HepG2 (cell line): ENCODE measurements around the gene PAQR5. TPM values are rescaled to one million over a fixed set of nuclear protein-coding genes. Genes with fewer than 3 reads are reported as not detected.

Experiments
- EZH2 ChIP-seq: conservative IDR thresholded peaks from 2 replicates; pipeline ENCODE4 v1.6.1; 2012; ENCODE audit warnings: mild to moderate bottlenecking, low read depth, low read length, moderate library complexity
- HNF4A ChIP-seq: sonication (generic); formaldehyde crosslinking; IDR thresholded peaks from 2 replicates; pipeline ENCODE4 v1.4.0; 2020; ENCODE audit warnings: missing genetic modification reagents
- KDM6A ChIP-seq: IDR thresholded peaks from 2 replicates; pipeline ENCODE4 v1.6.1; 2016; ENCODE audit warnings: low read depth
- MXI1 ChIP-seq: IDR thresholded peaks from 3 replicates; pipeline ENCODE4 v1.6.1; 2012; ENCODE audit warnings: low read depth, low read length, inconsistent platforms, borderline replicate concordance
- PHB2 ChIP-seq: fragments of 450-650 bp; IDR thresholded peaks from 2 replicates; pipeline ENCODE4 v1.6.1; 2018; ENCODE audit not compliant: partially characterized antibody
- RFX1 ChIP-seq: fragments of 450-650 bp; IDR thresholded peaks from 2 replicates; pipeline ENCODE4 v1.6.1; 2017
- SSRP1 ChIP-seq: IDR thresholded peaks from 2 replicates; pipeline ENCODE4 v1.6.1; 2016; ENCODE audit warnings: control low read depth
- TEAD3 ChIP-seq: optimal IDR thresholded peaks from 2 replicates; pipeline ENCODE3; 2016; ENCODE audit warnings: borderline replicate concordance
- ZNF124 ChIP-seq: sonication (generic); formaldehyde crosslinking; IDR thresholded peaks from 2 replicates; pipeline ENCODE4 v1.4.0; 2020; ENCODE audit warnings: missing genetic modification reagents
- ZNF746 ChIP-seq: sonication (generic); formaldehyde crosslinking; IDR thresholded peaks from 2 replicates; pipeline ENCODE4 v1.8.0; 2022; ENCODE audit warnings: mild to moderate bottlenecking, missing genetic modification reagents
- polyA plus RNA-seq, 8 experiments: library from polyadenylated mRNA; depleted of rRNA in 3 of 8; stranded (reverse) in 7 of 8; unstranded in 1 of 8; fragments of >200 nt; fragmentation: Illumina TruSeq in 4 of 8; extraction: Trizol in 4 of 8; gene quantifications; 2 replicates each; pipeline versions ENCODE4 v1.2.1 to v1.2.3, GENCODE V29; 2011 to 2016; ENCODE audit warnings: low read depth in 4 of 8, missing spikeins in 1 of 8, mixed read lengths in 1 of 8; ENCODE audit not compliant: insufficient read depth in 1 of 8
- total RNA-seq, 5 experiments: library from RNA; depleted of rRNA; stranded (reverse); fragments of >200 nt; fragmentation: Illumina TruSeq; extraction: Trizol; gene quantifications; 2 replicates each; pipeline ENCODE4 v1.2.3, GENCODE V29; 2016; ENCODE audit warnings: low read depth in 1 of 5
- TF ChIP-seq, protein P1 (sequence below): IDR thresholded peaks from 2 replicates; pipeline ENCODE4 v1.6.1; 2016; ENCODE audit warnings: missing biosample characterization, missing genetic modification reagents, low read depth
- TF ChIP-seq, protein P2 (sequence below): sonication (generic); formaldehyde crosslinking; IDR thresholded peaks from 2 replicates; pipeline ENCODE4 v1.9.0; 2021; ENCODE audit warnings: missing genetic modification reagents, borderline replicate concordance
- TF ChIP-seq, protein P3 (sequence below): sonication (generic); formaldehyde crosslinking; IDR thresholded peaks from 2 replicates; pipeline ENCODE4 v1.4.0; 2020; ENCODE audit warnings: mild to moderate bottlenecking, missing genetic modification reagents
- TF ChIP-seq, protein P4 (sequence below): sonication (generic); formaldehyde crosslinking; IDR thresholded peaks from 2 replicates; pipeline ENCODE4 v1.9.0; 2021; ENCODE audit warnings: missing genetic modification reagents, mild to moderate bottlenecking, borderline replicate concordance
- TF ChIP-seq, protein P5 (sequence below): sonication (generic); formaldehyde crosslinking; IDR thresholded peaks from 2 replicates; pipeline ENCODE4 v1.5.0; 2020; ENCODE audit warnings: missing genetic modification reagents, mild to moderate bottlenecking, borderline replicate concordance

Gene PAQR5
- total and polyA plus RNA-seq, 2 of the 13 experiments (the other 11 are each of a cell fraction or from before 2014, with no cell fraction given) = 0.53 to 1.3 TPM

DNA sequence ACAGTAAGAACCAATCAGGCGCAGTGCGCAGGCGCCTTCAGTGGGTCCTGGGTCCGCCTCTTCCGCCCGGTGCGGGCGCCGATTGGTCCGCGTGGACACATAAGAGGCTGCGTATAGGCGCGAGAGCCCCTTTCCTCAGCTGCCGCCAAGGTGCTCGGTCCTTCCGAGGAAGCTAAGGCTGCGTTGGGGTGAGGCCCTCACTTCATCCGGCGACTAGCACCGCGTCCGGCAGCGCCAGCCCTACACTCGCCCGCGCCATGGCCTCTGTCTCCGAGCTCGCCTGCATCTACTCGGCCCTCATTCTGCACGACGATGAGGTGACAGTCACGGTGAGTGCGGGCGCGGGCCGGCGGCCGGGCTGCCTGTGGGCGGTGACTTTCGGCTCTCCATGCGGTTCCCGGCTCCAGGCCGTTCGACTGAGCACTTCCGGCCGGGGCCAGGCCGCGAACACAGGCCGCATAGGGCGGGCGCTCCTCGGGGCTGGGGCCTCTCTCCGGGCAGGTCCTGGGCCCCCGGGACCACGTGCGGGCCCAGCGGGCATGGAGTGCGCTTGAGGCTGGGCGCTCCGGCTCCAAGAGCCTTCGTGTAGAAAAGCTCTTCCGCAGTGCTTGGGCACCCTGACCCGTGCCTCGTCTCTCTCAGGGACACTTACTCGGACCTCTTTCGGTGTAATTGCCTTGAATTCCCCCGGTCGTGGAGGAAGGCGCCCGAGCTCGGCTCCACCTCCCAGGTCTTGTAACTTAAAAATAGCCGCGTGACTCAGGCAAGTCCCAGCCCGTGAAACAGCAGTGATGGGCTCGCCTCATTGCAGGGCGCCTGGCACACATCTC, 154.2 kb downstream of the PAQR5 start, which contains the start of gene RPLP1 (continued):
- TF ChIP-seq, protein P1, sequence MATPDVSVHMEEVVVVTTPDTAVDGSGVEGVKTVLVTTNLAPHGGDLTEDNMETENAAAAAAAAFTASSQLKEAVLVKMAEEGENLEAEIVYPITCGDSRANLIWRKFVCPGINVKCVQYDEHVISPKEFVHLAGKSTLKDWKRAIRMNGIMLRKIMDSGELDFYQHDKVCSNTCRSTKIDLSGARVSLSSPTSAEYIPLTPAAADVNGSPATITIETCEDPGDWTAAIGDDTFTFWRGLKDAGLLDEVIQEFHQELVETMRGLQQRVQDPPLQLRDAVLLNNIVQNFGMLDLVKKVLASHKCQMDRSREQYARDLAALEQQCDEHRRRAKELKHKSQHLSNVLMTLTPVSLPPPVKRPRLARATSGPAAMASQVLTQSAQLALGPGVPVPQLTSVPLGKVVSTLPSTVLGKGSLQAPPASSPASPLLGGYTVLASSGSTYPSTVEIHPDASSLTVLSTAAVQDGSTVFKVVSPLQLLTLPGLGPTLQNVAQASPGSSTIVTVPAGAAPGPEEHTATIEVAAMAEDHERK = no peak
- TF ChIP-seq HNF4A (no peak), EZH2 (no peak), ZNF124 (CRISPR knock-in tag) (0 out of 2 replicates have a peak, but pooled peaks have one; percentile 63), KDM6A (CRISPR knock-in tag) (no peak), ZNF746 (CRISPR knock-in tag) (no peak; the same call in 1 of the 2 replicates), RFX1 (no peak), MXI1 (0 out of 3 replicates have a peak, but pooled peaks have one; percentile 1), TEAD3 (no peak), PHB2 (no peak), SSRP1 (CRISPR knock-in tag) (no peak)
- TF ChIP-seq, protein P2, sequence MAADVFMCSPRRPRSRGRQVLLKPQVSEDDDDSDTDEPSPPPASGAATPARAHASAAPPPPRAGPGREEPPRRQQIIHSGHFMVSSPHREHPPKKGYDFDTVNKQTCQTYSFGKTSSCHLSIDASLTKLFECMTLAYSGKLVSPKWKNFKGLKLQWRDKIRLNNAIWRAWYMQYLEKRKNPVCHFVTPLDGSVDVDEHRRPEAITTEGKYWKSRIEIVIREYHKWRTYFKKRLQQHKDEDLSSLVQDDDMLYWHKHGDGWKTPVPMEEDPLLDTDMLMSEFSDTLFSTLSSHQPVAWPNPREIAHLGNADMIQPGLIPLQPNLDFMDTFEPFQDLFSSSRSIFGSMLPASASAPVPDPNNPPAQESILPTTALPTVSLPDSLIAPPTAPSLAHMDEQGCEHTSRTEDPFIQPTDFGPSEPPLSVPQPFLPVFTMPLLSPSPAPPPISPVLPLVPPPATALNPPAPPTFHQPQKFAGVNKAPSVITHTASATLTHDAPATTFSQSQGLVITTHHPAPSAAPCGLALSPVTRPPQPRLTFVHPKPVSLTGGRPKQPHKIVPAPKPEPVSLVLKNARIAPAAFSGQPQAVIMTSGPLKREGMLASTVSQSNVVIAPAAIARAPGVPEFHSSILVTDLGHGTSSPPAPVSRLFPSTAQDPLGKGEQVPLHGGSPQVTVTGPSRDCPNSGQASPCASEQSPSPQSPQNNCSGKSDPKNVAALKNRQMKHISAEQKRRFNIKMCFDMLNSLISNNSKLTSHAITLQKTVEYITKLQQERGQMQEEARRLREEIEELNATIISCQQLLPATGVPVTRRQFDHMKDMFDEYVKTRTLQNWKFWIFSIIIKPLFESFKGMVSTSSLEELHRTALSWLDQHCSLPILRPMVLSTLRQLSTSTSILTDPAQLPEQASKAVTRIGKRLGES (CRISPR knock-in tag) = peak; percentile 11; the same call in 1 of the 2 replicates
- TF ChIP-seq, protein P3, sequence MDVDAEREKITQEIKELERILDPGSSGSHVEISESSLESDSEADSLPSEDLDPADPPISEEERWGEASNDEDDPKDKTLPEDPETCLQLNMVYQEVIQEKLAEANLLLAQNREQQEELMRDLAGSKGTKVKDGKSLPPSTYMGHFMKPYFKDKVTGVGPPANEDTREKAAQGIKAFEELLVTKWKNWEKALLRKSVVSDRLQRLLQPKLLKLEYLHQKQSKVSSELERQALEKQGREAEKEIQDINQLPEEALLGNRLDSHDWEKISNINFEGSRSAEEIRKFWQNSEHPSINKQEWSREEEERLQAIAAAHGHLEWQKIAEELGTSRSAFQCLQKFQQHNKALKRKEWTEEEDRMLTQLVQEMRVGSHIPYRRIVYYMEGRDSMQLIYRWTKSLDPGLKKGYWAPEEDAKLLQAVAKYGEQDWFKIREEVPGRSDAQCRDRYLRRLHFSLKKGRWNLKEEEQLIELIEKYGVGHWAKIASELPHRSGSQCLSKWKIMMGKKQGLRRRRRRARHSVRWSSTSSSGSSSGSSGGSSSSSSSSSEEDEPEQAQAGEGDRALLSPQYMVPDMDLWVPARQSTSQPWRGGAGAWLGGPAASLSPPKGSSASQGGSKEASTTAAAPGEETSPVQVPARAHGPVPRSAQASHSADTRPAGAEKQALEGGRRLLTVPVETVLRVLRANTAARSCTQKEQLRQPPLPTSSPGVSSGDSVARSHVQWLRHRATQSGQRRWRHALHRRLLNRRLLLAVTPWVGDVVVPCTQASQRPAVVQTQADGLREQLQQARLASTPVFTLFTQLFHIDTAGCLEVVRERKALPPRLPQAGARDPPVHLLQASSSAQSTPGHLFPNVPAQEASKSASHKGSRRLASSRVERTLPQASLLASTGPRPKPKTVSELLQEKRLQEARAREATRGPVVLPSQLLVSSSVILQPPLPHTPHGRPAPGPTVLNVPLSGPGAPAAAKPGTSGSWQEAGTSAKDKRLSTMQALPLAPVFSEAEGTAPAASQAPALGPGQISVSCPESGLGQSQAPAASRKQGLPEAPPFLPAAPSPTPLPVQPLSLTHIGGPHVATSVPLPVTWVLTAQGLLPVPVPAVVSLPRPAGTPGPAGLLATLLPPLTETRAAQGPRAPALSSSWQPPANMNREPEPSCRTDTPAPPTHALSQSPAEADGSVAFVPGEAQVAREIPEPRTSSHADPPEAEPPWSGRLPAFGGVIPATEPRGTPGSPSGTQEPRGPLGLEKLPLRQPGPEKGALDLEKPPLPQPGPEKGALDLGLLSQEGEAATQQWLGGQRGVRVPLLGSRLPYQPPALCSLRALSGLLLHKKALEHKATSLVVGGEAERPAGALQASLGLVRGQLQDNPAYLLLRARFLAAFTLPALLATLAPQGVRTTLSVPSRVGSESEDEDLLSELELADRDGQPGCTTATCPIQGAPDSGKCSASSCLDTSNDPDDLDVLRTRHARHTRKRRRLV (CRISPR knock-in tag) = 0 out of 2 replicates have a peak, but pooled peaks have one; percentile 37
- TF ChIP-seq, protein P4, sequence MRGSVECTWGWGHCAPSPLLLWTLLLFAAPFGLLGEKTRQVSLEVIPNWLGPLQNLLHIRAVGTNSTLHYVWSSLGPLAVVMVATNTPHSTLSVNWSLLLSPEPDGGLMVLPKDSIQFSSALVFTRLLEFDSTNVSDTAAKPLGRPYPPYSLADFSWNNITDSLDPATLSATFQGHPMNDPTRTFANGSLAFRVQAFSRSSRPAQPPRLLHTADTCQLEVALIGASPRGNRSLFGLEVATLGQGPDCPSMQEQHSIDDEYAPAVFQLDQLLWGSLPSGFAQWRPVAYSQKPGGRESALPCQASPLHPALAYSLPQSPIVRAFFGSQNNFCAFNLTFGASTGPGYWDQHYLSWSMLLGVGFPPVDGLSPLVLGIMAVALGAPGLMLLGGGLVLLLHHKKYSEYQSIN (CRISPR knock-in tag) = no peak; the same call in 1 of the 2 replicates
- TF ChIP-seq, protein P5, sequence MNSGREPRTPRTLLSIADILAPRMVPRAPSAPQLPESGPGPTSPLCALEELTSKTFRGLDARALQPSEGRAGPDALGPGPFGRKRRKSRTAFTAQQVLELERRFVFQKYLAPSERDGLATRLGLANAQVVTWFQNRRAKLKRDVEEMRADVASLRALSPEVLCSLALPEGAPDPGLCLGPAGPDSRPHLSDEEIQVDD (CRISPR knock-in tag) = peak; percentile 80
